ENCODE measurements around the gene FZR1.
A peak's percentile ranks its signal among the peaks of the same experiment; 100 is the strongest.

Gene FZR1

GRCh38 chr19:3533563-3534216 lies 27.6 kb downstream of the FZR1 start:
- DNase-seq = no peak

- no peak for DNase-seq
Measured at GRCh38 chr19:3534375-3535234, 28.5 kb downstream of the FZR1 start.

- no peak for DNase-seq
Measured at GRCh38 chr19:3535235-3535535, 29.1 kb downstream of the FZR1 start.

- no peak for DNase-seq
Measured at GRCh38 chr19:3535563-3535965, 29.5 kb downstream of the FZR1 start.

- DNase-seq = no peak
Measured at GRCh38 chr19:3535981-3536380, 29.9 kb downstream of the FZR1 start.

- no peak for DNase-seq
Measured at GRCh38 chr19:3536429-3537100, 30.5 kb downstream of the FZR1 start.

GRCh38 chr19:3537101-3537437 lies 31.0 kb downstream of the FZR1 start:
- no peak for DNase-seq

- DNase-seq = no peak
Measured at GRCh38 chr19:3537438-3538240, 31.5 kb downstream of the FZR1 start.

- no peak for DNase-seq
Measured at GRCh38 chr19:3538258-3538929, 32.3 kb downstream of the FZR1 start.

GRCh38 chr19:3538965-3539755 lies 33.0 kb downstream of the FZR1 start, which contains the start of gene TEKTIP1:
Gene TEKTIP1, plus strand, starts transcription at chr19:3539174. Its CDS starts 4 bp downstream, at chr19:3539178.
- DNase-seq = no peak

GRCh38 chr19:3539756-3540118 lies 33.6 kb downstream of the FZR1 start:
- DNase-seq = no peak

GRCh38 chr19:3543150-3544057 lies 37.3 kb downstream of the FZR1 start:
- DNase-seq = no peak

GRCh38 chr19:3544058-3544376 lies 37.9 kb downstream of the FZR1 start:
- DNase-seq = no peak

GRCh38 chr19:3544742-3545668 lies 38.9 kb downstream of the FZR1 start:
- peak; percentile 81 for DNase-seq

- no peak for DNase-seq
Measured at GRCh38 chr19:3545669-3546034, 39.5 kb downstream of the FZR1 start.

GRCh38 chr19:3546119-3546518 lies 40.0 kb downstream of the FZR1 start:
- DNase-seq = no peak

- peak; percentile 49 for DNase-seq
Measured at GRCh38 chr19:3547301-3547731, 41.2 kb downstream of the FZR1 start.

GRCh38 chr19:3547767-3548282 lies 41.7 kb downstream of the FZR1 start:
- DNase-seq = no peak

GRCh38 chr19:3548606-3549005 lies 42.5 kb downstream of the FZR1 start:
- DNase-seq = no peak
